Small intestine (tissue), 7 donors: ENCODE measurements around the gene NTRK2. TPM values are rescaled to one million over a fixed set of nuclear protein-coding genes. Genes with fewer than 3 reads are reported as not detected.
A peak's percentile ranks its signal among the peaks of the same experiment; 100 is the strongest.

ENCODE experiments used
- DNase-seq, 2 donors: peaks; one replicate each; pipeline versions ENCODE4 v3.0.0 to v3.0.0-alpha.2; 2013
- FAIRE-seq: peaks from 2 replicates; lab custom pipeline; 2012; peaks lifted over from hg19 to GRCh38; lab: Jason Lieb, UNC
- H3K27ac ChIP-seq, 3 donors: one replicate each; pipeline ENCODE4 v1.5.1; 2013; ENCODE audit warnings: low read length in 2 of 3, mild to moderate bottlenecking in 2 of 3, control low read depth in 1 of 3, inconsistent platforms in 1 of 3, low read depth in 1 of 3, moderate library complexity in 1 of 3
- H3K27me3 ChIP-seq, 3 donors: one replicate each; pipeline ENCODE4 v1.6.1; 2013; ENCODE audit warnings: low read length in 3 of 3, inconsistent platforms in 1 of 3; ENCODE audit not compliant: control insufficient read depth in 3 of 3, insufficient read depth in 3 of 3
- H3K36me3 ChIP-seq, 3 donors: one replicate each; pipeline ENCODE4 v1.6.1; 2013; ENCODE audit warnings: low read length in 3 of 3, inconsistent platforms in 1 of 3, low read depth in 1 of 3, mild to moderate bottlenecking in 1 of 3, moderate library complexity in 1 of 3; ENCODE audit not compliant: control insufficient read depth in 3 of 3, insufficient read depth in 2 of 3
- H3K4me1 ChIP-seq, 3 donors: one replicate each; pipeline ENCODE4 v1.6.1; 2013; ENCODE audit warnings: low read length in 2 of 3, inconsistent platforms in 1 of 3, low read depth in 1 of 3, mild to moderate bottlenecking in 1 of 3, moderate library complexity in 1 of 3; ENCODE audit not compliant: control insufficient read depth in 3 of 3, insufficient read depth in 2 of 3
- H3K4me3 ChIP-seq, 3 donors: one replicate each; pipeline ENCODE4 v1.5.1; 2013; ENCODE audit warnings: low read length in 3 of 3, control low read depth in 1 of 3, inconsistent platforms in 1 of 3, low read depth in 1 of 3, mild to moderate bottlenecking in 1 of 3, moderate library complexity in 1 of 3
- H3K9me3 ChIP-seq, 2 donors: one replicate each; pipeline ENCODE4 v1.6.1; 2013; ENCODE audit warnings: low read depth in 1 of 2, low read length in 1 of 2; ENCODE audit not compliant: control insufficient read depth in 2 of 2, insufficient read depth in 1 of 2
- WGBS, 3 donors: extraction: QIAGEN DNeasy Blood & Tissue Kit; methylation state at CpG; one replicate each; pipeline ENCODE4 v1.1.7; 2013; 5-methylcytosine and 5-hydroxymethylcytosine counted together
- polyA plus RNA-seq, 4 donors: library from polyadenylated mRNA; stranded (reverse) in 3 of 4; unstranded in 1 of 4; fragments of 200-250 nt in 3 of 4; fragments of 120-200 nt in 1 of 4; gene quantifications; one replicate each; pipeline versions ENCODE4 v1.2.1 to v1.2.3, GENCODE V29; 2013
- donor health status: healthy with polysubstance abuse.
- donor health status: control.
- donor health status: control.
- donor health status: Bipolar disorder and iron deficiency.
- donor health status: healthy.

The NTRK2 gene
- polyA plus RNA-seq, 4 donors, result 0.16 to 1.1 TPM; not detected in 2

DNA sequence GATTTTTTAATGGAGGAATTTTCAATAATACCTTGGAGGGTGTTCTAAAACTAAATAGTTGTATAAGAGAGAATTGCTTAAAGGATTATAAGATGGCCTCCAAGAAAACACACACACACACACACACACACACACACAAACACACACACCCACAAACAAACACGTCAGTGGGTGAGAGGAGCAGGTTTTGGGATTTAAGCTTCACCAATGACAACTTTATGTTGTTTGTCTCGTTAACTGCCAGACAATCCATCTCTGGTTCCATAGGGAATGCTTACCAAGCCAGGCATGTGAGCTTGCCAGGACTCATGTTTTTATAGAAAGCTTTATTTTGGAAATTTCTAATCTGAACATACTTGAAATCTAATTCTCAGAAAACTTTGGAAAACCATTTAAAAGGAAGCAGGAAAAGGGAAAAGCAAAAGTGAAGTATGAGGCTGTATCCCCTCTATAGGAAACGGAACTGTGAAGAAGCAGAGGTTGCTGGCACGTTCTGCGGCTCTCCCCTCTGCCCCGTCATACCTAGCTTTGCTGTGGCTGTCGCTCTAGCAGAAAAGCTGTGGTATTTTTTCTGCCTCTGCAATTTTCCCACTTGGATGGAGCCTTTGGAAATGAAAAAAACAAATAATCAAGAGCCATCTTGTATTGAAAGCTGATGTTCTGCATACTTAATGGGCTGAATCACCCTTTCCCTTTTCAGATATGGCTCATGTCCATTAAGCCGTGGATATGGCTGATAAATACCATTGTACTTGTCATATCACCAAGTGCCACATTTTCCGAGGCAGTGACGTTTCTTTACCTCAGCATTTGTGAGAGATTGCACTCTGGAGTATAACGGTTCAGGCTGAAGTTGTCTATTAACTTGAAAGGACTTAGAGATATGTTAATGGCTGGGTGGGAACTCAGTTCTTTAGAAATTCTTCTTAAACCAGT lies 112.7 kb downstream of the NTRK2 start:
- H3K9me3 ChIP-seq, result no peaks in the 10 kb centered on the region
- peak in 1 of 2 donors; percentile 24 for DNase-seq
- no peaks in the 10 kb centered on the region for H3K36me3 ChIP-seq
- no peaks in the 10 kb centered on the region for H3K4me1 ChIP-seq
- FAIRE-seq, result no peak
- H3K4me3 ChIP-seq, result no peak overlapping the region
- H3K27ac ChIP-seq, result no peak overlapping the region
- H3K27me3 ChIP-seq, result no peaks in the 10 kb centered on the region
- 50 to 61% (median 57%) methylated on average over 11 of the region's 11 CpGs for WGBS, 3 donors

DNA sequence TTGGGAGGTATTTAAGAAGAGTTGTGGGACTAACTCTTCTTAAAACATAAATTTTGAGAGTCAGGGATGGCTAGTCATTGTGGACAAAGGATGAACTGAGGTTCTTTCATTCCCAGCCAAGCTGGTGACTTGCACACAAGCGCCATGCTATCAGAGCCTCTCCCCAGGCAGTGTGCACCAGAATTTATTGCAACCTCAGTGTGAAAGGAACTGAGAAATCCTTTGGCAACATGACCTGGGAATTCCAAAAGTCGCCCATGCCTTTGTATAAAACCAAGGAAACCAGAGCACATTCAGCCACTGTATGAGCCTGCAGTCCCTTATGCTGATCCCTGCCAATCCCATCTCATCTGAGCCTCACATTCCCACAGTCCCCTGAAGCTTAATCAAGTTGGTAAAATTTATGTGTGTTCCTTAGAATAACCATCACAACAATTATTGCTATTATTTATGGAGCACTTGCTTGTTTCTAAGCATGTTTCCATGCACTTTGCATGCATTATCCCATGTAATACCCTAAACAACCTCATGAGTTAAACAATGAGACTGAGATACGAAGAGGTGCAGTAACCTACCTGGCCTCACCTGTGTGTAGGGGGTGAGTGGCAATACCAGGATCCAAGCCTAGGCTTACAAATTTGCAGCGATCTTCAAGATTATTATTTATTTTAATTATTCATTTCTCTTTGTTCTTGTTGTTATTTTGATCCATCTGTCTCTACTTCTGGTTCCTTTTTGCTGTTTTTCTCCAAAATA lies 116.4 kb downstream of the NTRK2 start:
- no peaks in the 10 kb centered on the region for H3K9me3 ChIP-seq
- H3K4me3 ChIP-seq, result no peak overlapping the region
- no peak for DNase-seq
- WGBS, 3 donors, result 73 to 90% (median 81%) methylated on average over 4 of the region's 4 CpGs
- no peak for FAIRE-seq
- no peaks in the 10 kb centered on the region for H3K36me3 ChIP-seq
- no peaks in the 10 kb centered on the region for H3K27me3 ChIP-seq
- H3K4me1 ChIP-seq, result no peaks in the 10 kb centered on the region
- no peak overlapping the region for H3K27ac ChIP-seq

DNA sequence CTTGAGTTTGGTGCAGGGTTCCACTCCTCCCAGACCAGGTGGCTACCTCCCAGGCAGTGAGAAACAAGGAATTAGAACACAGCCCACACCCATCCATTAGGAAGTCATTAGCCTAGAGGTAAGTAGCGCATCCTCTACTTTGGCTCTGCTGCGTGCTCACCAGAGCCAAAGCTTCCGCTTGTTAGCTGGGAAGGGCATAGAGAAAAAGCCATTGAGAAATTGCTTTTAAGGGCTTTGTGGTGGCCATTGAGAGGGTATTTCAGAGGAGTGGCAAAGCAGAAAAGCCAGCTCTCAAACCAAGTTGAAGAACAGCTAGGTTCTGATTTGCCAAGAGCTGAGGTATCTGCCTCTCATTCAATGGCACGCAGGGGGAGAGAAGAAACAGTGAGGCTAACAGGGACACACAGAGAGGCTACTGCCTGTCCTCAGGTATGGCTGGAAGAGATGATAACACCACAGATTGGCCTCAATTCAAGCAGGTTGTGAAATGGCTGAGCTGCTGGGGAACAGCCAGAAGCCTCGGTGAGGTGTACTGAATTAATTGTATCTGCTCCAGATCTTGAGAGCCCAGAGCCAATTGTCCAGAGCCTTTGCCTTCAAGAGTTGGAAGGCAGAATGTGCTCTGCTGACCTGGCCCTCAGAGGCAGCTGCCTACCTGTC lies 119.4 kb downstream of the NTRK2 start:
- Histone ChIP-seq H3K27ac (no peak overlapping the region), H3K4me3 (no peak overlapping the region), H3K9me3 (no peaks in the 10 kb centered on the region), H3K36me3 (no peaks in the 10 kb centered on the region), H3K4me1 (no peaks in the 10 kb centered on the region), H3K27me3 (no peaks in the 10 kb centered on the region)
- DNase-seq (no peak), FAIRE-seq (no peak)
- WGBS, 3 donors, result 82 to 95% (median 88%) methylated on average over 5 of the region's 5 CpGs

DNA sequence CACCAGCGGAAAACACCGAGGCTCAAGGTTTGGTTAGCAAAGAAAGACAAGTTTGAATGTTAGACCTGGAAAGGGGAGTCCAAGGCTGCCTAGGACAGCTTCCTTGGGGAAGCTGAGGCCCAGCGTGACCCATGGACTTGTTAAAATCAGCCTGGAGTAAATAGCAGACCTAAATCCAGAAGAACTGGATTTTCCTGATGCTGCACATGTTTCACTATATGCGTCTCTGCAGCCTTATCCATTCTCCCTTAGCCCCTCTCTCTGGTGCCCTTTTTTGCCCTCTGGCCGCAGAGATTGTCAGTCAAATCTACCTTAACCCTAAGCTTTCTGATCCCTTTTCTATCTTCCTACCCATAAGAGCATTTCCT lies 119.9 kb downstream of the NTRK2 start:
- no peaks in the 10 kb centered on the region for H3K9me3 ChIP-seq
- DNase-seq, result no peak
- no peak overlapping the region for H3K27ac ChIP-seq
- 42 to 70% (median 57%) methylated on average over 5 of the region's 5 CpGs for WGBS, 3 donors
- no peaks in the 10 kb centered on the region for H3K36me3 ChIP-seq
- FAIRE-seq, result no peak
- H3K27me3 ChIP-seq, result no peaks in the 10 kb centered on the region
- no peak overlapping the region for H3K4me3 ChIP-seq
- H3K4me1 ChIP-seq, result no peaks in the 10 kb centered on the region

DNA sequence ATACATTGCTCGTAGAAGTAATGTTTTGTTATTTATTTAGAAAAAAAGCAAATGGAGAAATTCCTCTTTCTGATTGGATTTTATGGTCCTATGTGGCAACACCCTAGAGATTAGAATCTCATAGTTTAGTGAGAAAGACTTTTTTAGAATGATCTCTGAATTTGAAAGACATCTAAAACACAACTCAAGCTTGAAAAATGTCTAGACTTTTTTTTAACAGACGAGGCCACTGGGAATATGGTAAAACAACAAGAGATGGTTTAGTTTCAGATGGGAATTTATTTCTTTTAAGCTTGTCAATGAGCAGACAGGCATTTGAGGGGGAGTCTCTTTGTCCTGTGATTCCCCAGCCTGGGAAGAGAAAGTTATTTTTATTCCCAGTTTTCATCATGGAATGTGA lies 122.1 kb downstream of the NTRK2 start:
- no peak overlapping the region for H3K4me3 ChIP-seq
- FAIRE-seq (no peak), DNase-seq (no peak)
- 70 to 83% (median 81%) methylated on average over 2 of the region's 2 CpGs for WGBS, 3 donors
- no peaks in the 10 kb centered on the region for H3K36me3 ChIP-seq
- H3K9me3 ChIP-seq, result no peaks in the 10 kb centered on the region
- H3K4me1 ChIP-seq, result no peaks in the 10 kb centered on the region
- no peak overlapping the region for H3K27ac ChIP-seq
- no peaks in the 10 kb centered on the region for H3K27me3 ChIP-seq

DNA sequence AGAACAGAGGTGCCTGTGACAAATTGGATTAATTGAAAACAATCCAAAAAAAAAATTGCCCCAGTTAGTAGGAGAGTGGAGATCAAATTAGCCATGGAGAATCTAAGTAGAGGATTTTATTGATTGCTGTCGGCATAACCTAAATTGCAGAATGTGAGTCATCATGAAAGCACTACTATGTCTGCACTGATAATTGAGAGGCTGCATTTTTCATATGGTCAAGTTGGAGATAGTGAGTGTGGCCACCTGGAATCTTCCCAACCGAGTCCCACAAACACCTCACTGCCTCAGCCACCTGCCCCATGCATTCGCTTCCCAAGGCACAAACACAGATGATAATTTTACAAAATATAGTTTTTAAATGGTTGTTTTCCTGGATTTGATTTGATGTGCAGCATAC lies 123.7 kb downstream of the NTRK2 start:
- DNase-seq (no peak), FAIRE-seq (no peak)
- no peaks in the 10 kb centered on the region for H3K36me3 ChIP-seq
- H3K9me3 ChIP-seq, result no peaks in the 10 kb centered on the region
- no peak overlapping the region for H3K4me3 ChIP-seq
- 70 to 83% (median 72%) methylated on average over 3 of the region's 3 CpGs for WGBS, 3 donors
- H3K4me1 ChIP-seq, result no peaks in the 10 kb centered on the region
- no peak overlapping the region for H3K27ac ChIP-seq
- H3K27me3 ChIP-seq, result no peaks in the 10 kb centered on the region

DNA sequence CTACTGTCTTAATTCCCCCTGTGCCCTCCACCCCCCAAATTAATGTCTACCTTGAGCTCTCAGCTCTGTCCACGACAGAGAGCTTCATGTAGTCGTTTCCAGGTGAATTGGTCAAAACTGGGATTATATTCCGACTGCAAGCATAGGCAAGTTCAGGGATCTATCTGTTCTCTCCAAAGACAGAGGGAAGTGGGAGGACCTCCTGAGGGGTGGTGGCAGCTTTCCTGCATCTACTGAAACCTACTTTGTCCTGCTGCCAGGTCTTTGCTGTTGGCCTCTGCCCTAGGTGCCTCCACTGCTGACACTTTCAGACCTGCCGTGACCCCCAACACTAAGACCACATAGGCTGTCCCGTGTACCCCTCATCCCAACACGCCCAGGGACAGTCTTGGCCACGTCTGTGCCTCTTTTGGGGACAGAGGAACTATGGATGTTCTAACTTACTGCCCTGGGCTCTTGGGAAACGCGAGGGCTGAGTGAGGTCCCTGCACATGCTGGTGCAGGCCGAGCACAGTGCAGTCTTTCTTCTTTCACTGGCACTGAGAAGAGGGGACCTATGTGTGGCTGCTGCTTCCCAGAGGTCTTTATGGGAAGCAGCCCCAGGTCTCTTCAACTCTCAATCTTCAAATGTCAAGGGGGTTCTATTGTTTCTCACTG lies 125.6 kb downstream of the NTRK2 start:
- H3K4me3 ChIP-seq, result no peak overlapping the region
- DNase-seq, result no peak
- whole genome bisulfite sequencing, 3 donors, result 71 to 78% (median 75%) methylated on average over 10 of the region's 10 CpGs
- H3K27me3 ChIP-seq, result no peaks in the 10 kb centered on the region
- no peak for FAIRE-seq
- H3K27ac ChIP-seq, result no peak overlapping the region
- no peaks in the 10 kb centered on the region for H3K4me1 ChIP-seq
- H3K36me3 ChIP-seq, result no peaks in the 10 kb centered on the region
- H3K9me3 ChIP-seq, result no peaks in the 10 kb centered on the region

DNA sequence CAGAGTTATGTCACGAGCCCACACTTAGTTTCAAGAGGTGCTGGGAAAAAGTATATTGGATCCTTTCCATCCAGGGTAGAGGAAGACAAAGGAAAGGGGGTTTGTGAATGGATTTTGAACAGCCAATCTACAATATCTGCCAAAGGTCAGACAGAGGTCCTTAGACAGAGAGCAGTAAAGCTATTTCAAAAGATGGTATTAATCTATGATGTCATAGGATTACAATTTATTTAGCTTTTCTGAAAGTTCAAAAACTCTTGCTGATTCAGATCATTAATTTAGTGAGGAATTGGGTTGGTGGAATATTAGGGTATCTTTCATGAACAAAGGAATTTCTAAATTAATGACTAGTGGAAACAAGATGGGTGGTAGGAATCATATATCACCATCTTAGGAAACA lies 126.9 kb downstream of the NTRK2 start:
- Histone ChIP-seq H3K27ac (no peak overlapping the region), H3K36me3 (no peaks in the 10 kb centered on the region), H3K27me3 (no peaks in the 10 kb centered on the region), H3K4me1 (no peaks in the 10 kb centered on the region), H3K4me3 (no peak overlapping the region), H3K9me3 (no peaks in the 10 kb centered on the region)
- no peak for FAIRE-seq
- DNase-seq, result no peak
- WGBS, 3 donors, result 69 to 75% (median 75%) methylated on average over 1 of the region's 1 CpG
